ENCODE results near the gene HTT-AS.

HTT-AS gene

GRCh38 chr4:3042226-3042625 lies 32.1 kb downstream of the HTT-AS start:
- Histone ChIP-seq H3K9me3 (ENCODE audit: control insufficient read depth in 5 of 5, low read length in 5 of 5) (no peaks in the 10 kb centered on the region), H3K27ac (ENCODE audit: low read depth, low read length) (peak overlapping the region; percentile 65), H3K4me3 (ENCODE audit: low read depth in 1 of 5, low read length in 5 of 5) (peak overlapping the region; percentile 68 to 84 (median 79))

GRCh38 chr4:3041192-3042142 lies 32.9 kb downstream of the HTT-AS start:
- Histone ChIP-seq H3K4me1 (ENCODE audit: control insufficient read depth in 5 of 5, insufficient read depth in 5 of 5, low read length in 5 of 5) (peaks cover 7 to 48% (median 35%) of the 10 kb centered on the region in 5 donors), H3K36me3 (ENCODE audit: control insufficient read depth in 5 of 5, insufficient read depth in 5 of 5, low read length in 5 of 5) (no peaks in the 10 kb centered on the region), H3K27me3 (ENCODE audit: control insufficient read depth in 5 of 5, insufficient read depth in 4 of 5, low read length in 5 of 5) (no peaks in the 10 kb centered on the region), H3K4me3 (ENCODE audit: low read depth in 1 of 5, low read length in 5 of 5) (peak overlapping the region; percentile 68 to 84 (median 79)), H3K9ac (ENCODE audit: low read length in 5 of 5) (peak overlapping the region; percentile 63 to 77 (median 66)), H3K9me3 (ENCODE audit: control insufficient read depth in 5 of 5, low read length in 5 of 5) (no peaks in the 10 kb centered on the region), H3K27ac (ENCODE audit: low read depth, low read length) (peak overlapping the region; percentile 65)

More at GRCh38 chr4:3042226-3042625, 32.1 kb downstream of the HTT-AS start:
- no peaks in the 10 kb centered on the region for H3K36me3 ChIP-seq (ENCODE audit: control insufficient read depth in 5 of 5, insufficient read depth in 5 of 5, low read length in 5 of 5)
- no peaks in the 10 kb centered on the region for H3K27me3 ChIP-seq (ENCODE audit: control insufficient read depth in 5 of 5, insufficient read depth in 4 of 5, low read length in 5 of 5)
- H3K9ac ChIP-seq (ENCODE audit: low read length in 5 of 5), result peak overlapping the region; percentile 63 to 77 (median 66)
- H3K4me1 ChIP-seq (ENCODE audit: control insufficient read depth in 5 of 5, insufficient read depth in 5 of 5, low read length in 5 of 5), result peaks cover 7 to 45% (median 32%) of the 10 kb centered on the region in 5 donors

- no peak overlapping the region for H3K27ac ChIP-seq (ENCODE audit: low read depth, low read length)
Observed at GRCh38 chr4:3040452-3041191, 33.7 kb downstream of the HTT-AS start.

GRCh38 chr4:3039706-3040366 lies 34.5 kb downstream of the HTT-AS start:
- H3K4me3 ChIP-seq (ENCODE audit: low read depth in 1 of 5, low read length in 5 of 5), result no peak overlapping the region

More at GRCh38 chr4:3040452-3041191, 33.7 kb downstream of the HTT-AS start:
- H3K27me3 ChIP-seq (ENCODE audit: control insufficient read depth in 5 of 5, insufficient read depth in 4 of 5, low read length in 5 of 5), result no peaks in the 10 kb centered on the region
- peak overlapping the region in 4 of 5 donors; percentile 9 to 77 (median 70) for H3K9ac ChIP-seq (ENCODE audit: low read length in 5 of 5)
- peaks cover 7 to 48% (median 35%) of the 10 kb centered on the region in 5 donors for H3K4me1 ChIP-seq (ENCODE audit: control insufficient read depth in 5 of 5, insufficient read depth in 5 of 5, low read length in 5 of 5)
- no peaks in the 10 kb centered on the region for H3K36me3 ChIP-seq (ENCODE audit: control insufficient read depth in 5 of 5, insufficient read depth in 5 of 5, low read length in 5 of 5)
- peak overlapping the region in 4 of 5 donors; percentile 71 to 84 (median 80) for H3K4me3 ChIP-seq (ENCODE audit: low read depth in 1 of 5, low read length in 5 of 5)
- H3K9me3 ChIP-seq (ENCODE audit: control insufficient read depth in 5 of 5, low read length in 5 of 5), result no peaks in the 10 kb centered on the region

GRCh38 chr4:3037957-3038461 lies 36.3 kb downstream of the HTT-AS start:
- Histone ChIP-seq H3K9ac (ENCODE audit: low read length in 5 of 5) (peak overlapping the region in 2 of 5 donors; percentile 25 to 48), H3K4me3 (ENCODE audit: low read depth in 1 of 5, low read length in 5 of 5) (peak overlapping the region in 4 of 5 donors; percentile 40 to 50 (median 48)), H3K9me3 (ENCODE audit: control insufficient read depth in 5 of 5, low read length in 5 of 5) (no peaks in the 10 kb centered on the region), H3K27ac (ENCODE audit: low read depth, low read length) (no peak overlapping the region), H3K36me3 (ENCODE audit: control insufficient read depth in 5 of 5, insufficient read depth in 5 of 5, low read length in 5 of 5) (no peaks in the 10 kb centered on the region), H3K27me3 (ENCODE audit: control insufficient read depth in 5 of 5, insufficient read depth in 4 of 5, low read length in 5 of 5) (no peaks in the 10 kb centered on the region), H3K4me1 (ENCODE audit: control insufficient read depth in 5 of 5, insufficient read depth in 5 of 5, low read length in 5 of 5) (peaks cover 7 to 40% (median 33%) of the 10 kb centered on the region in 5 donors)

More at GRCh38 chr4:3039706-3040366, 34.5 kb downstream of the HTT-AS start:
- no peaks in the 10 kb centered on the region for H3K36me3 ChIP-seq (ENCODE audit: control insufficient read depth in 5 of 5, insufficient read depth in 5 of 5, low read length in 5 of 5)
- no peaks in the 10 kb centered on the region for H3K9me3 ChIP-seq (ENCODE audit: control insufficient read depth in 5 of 5, low read length in 5 of 5)
- no peak overlapping the region for H3K9ac ChIP-seq (ENCODE audit: low read length in 5 of 5)
- H3K27me3 ChIP-seq (ENCODE audit: control insufficient read depth in 5 of 5, insufficient read depth in 4 of 5, low read length in 5 of 5), result no peaks in the 10 kb centered on the region
- no peak overlapping the region for H3K27ac ChIP-seq (ENCODE audit: low read depth, low read length)
- peaks cover 7 to 41% (median 35%) of the 10 kb centered on the region in 5 donors for H3K4me1 ChIP-seq (ENCODE audit: control insufficient read depth in 5 of 5, insufficient read depth in 5 of 5, low read length in 5 of 5)

GRCh38 chr4:3036131-3036952 lies 38.0 kb downstream of the HTT-AS start:
- no peaks in the 10 kb centered on the region for H3K9me3 ChIP-seq (ENCODE audit: control insufficient read depth in 5 of 5, low read length in 5 of 5)
- H3K4me3 ChIP-seq (ENCODE audit: low read depth in 1 of 5, low read length in 5 of 5), result no peak overlapping the region
- no peak overlapping the region for H3K27ac ChIP-seq (ENCODE audit: low read depth, low read length)
- no peak overlapping the region for H3K9ac ChIP-seq (ENCODE audit: low read length in 5 of 5)
- H3K27me3 ChIP-seq (ENCODE audit: control insufficient read depth in 5 of 5, insufficient read depth in 4 of 5, low read length in 5 of 5), result no peaks in the 10 kb centered on the region
- H3K36me3 ChIP-seq (ENCODE audit: control insufficient read depth in 5 of 5, insufficient read depth in 5 of 5, low read length in 5 of 5), result no peaks in the 10 kb centered on the region
- peaks cover 2 to 27% (median 20%) of the 10 kb centered on the region in 5 donors for H3K4me1 ChIP-seq (ENCODE audit: control insufficient read depth in 5 of 5, insufficient read depth in 5 of 5, low read length in 5 of 5)

GRCh38 chr4:3035674-3036073 lies 38.7 kb downstream of the HTT-AS start:
- Histone ChIP-seq H3K4me1 (ENCODE audit: control insufficient read depth in 5 of 5, insufficient read depth in 5 of 5, low read length in 5 of 5) (peaks cover 2 to 20% (median 13%) of the 10 kb centered on the region in 5 donors), H3K27me3 (ENCODE audit: control insufficient read depth in 5 of 5, insufficient read depth in 4 of 5, low read length in 5 of 5) (no peaks in the 10 kb centered on the region), H3K9ac (ENCODE audit: low read length in 5 of 5) (no peak overlapping the region), H3K27ac (ENCODE audit: low read depth, low read length) (no peak overlapping the region), H3K9me3 (ENCODE audit: control insufficient read depth in 5 of 5, low read length in 5 of 5) (no peaks in the 10 kb centered on the region), H3K36me3 (ENCODE audit: control insufficient read depth in 5 of 5, insufficient read depth in 5 of 5, low read length in 5 of 5) (no peaks in the 10 kb centered on the region), H3K4me3 (ENCODE audit: low read depth in 1 of 5, low read length in 5 of 5) (no peak overlapping the region)

GRCh38 chr4:3035249-3035648 lies 39.1 kb downstream of the HTT-AS start:
- H3K27ac ChIP-seq (ENCODE audit: low read depth, low read length), result no peak overlapping the region
- H3K4me3 ChIP-seq (ENCODE audit: low read depth in 1 of 5, low read length in 5 of 5), result no peak overlapping the region
- H3K27me3 ChIP-seq (ENCODE audit: control insufficient read depth in 5 of 5, insufficient read depth in 4 of 5, low read length in 5 of 5), result no peaks in the 10 kb centered on the region
- H3K36me3 ChIP-seq (ENCODE audit: control insufficient read depth in 5 of 5, insufficient read depth in 5 of 5, low read length in 5 of 5), result no peaks in the 10 kb centered on the region
- peaks cover 2 to 19% (median 13%) of the 10 kb centered on the region in 5 donors for H3K4me1 ChIP-seq (ENCODE audit: control insufficient read depth in 5 of 5, insufficient read depth in 5 of 5, low read length in 5 of 5)
- H3K9me3 ChIP-seq (ENCODE audit: control insufficient read depth in 5 of 5, low read length in 5 of 5), result no peaks in the 10 kb centered on the region
- no peak overlapping the region for H3K9ac ChIP-seq (ENCODE audit: low read length in 5 of 5)

- Histone ChIP-seq H3K9ac (ENCODE audit: low read length in 5 of 5) (no peak overlapping the region), H3K9me3 (ENCODE audit: control insufficient read depth in 5 of 5, low read length in 5 of 5) (no peaks in the 10 kb centered on the region), H3K27me3 (ENCODE audit: control insufficient read depth in 5 of 5, insufficient read depth in 4 of 5, low read length in 5 of 5) (no peaks in the 10 kb centered on the region), H3K27ac (ENCODE audit: low read depth, low read length) (no peak overlapping the region), H3K36me3 (ENCODE audit: control insufficient read depth in 5 of 5, insufficient read depth in 5 of 5, low read length in 5 of 5) (no peaks in the 10 kb centered on the region), H3K4me1 (ENCODE audit: control insufficient read depth in 5 of 5, insufficient read depth in 5 of 5, low read length in 5 of 5) (peaks cover 2 to 19% (median 13%) of the 10 kb centered on the region in 5 donors), H3K4me3 (ENCODE audit: low read depth in 1 of 5, low read length in 5 of 5) (no peak overlapping the region)
Observed at GRCh38 chr4:3034231-3034630, 40.1 kb downstream of the HTT-AS start.

Data from subcutaneous abdominal adipose tissue (tissue), 5 donors.